Esophagus squamous epithelium (tissue), 5 donors: ENCODE results near the gene ADGRV1. TPM values are rescaled to one million over a fixed set of nuclear protein-coding genes. Genes with fewer than 3 reads are reported as not detected.
A peak's percentile ranks its signal among the peaks of the same experiment; 100 is the strongest.

Experiments used
- DNase-seq: peaks from one replicate; lab custom pipeline; 2025; lab: John Stamatoyannopoulos, UW
- H3K27ac ChIP-seq, 4 donors: fragments of 200-600 bp; sonication (generic); one replicate each; pipeline ENCODE4 v1.5.1; 2016 to 2019; ENCODE audit warnings: mild to moderate bottlenecking in 1 of 4
- H3K27me3 ChIP-seq, 4 donors: fragments of 200-600 bp; sonication (generic); 1 replicate in 3 of 4; 2 replicates in 1 of 4; pipeline versions ENCODE4 v1.5.1 to v1.6.0; 2017 to 2021; ENCODE audit warnings: antibody characterized with exemption in 1 of 4
- H3K36me3 ChIP-seq, 3 donors: fragments of 200-600 bp; sonication (generic); one replicate each; pipeline ENCODE4 v1.5.1; 2016 to 2019
- H3K4me1 ChIP-seq, 3 donors: fragments of 200-600 bp; sonication (generic); one replicate each; pipeline ENCODE4 v1.5.1; 2017 to 2019
- H3K4me3 ChIP-seq, 4 donors: fragments of 200-600 bp; sonication (generic); 1 replicate in 3 of 4; 2 replicates in 1 of 4; pipeline ENCODE4 v1.5.1; 2016 to 2019; ENCODE audit warnings: mild to moderate bottlenecking in 2 of 4, moderate library complexity in 1 of 4
- H3K9me3 ChIP-seq, 3 donors: fragments of 200-600 bp; sonication (generic); one replicate each; pipeline ENCODE4 v1.5.1; 2016 to 2019
- POLR2A ChIP-seq, 4 donors: fragments of 450-650 bp; IDR thresholded peaks; one replicate each; pipeline ENCODE4 v1.6.1; 2017; ENCODE audit warnings: antibody characterized with exemption in 4 of 4, mild to moderate bottlenecking in 4 of 4, moderate library complexity in 3 of 4
- WGBS, 2 donors: methylation state at CpG; one replicate each; pipeline ENCODE4 v1.1.5; 2018; 5-methylcytosine and 5-hydroxymethylcytosine counted together
- intact Hi-C: fragments of 100-400 bp; cut with DNase I; formaldehyde crosslinking; loops from one replicate; pipeline ENCODE4 v1.15.0; 2022
- total RNA-seq, 4 donors: library from RNA; depleted of rRNA; stranded (reverse); fragments of >200 nt; gene quantifications; one replicate each; pipeline ENCODE4 v1.1.0, GENCODE V29; 2016
- TF ChIP-seq, protein P1 (sequence below), 6 experiments: fragments of 450-650 bp in 4 of 6; fragments of 200-600 bp in 2 of 6; sonication (generic) in 2 of 6; IDR thresholded peaks; one replicate each; pipeline ENCODE4 v1.5.1; 2016 to 2019; ENCODE audit warnings: antibody characterized with exemption in 6 of 6, mild to moderate bottlenecking in 4 of 6, moderate library complexity in 4 of 6
- donor health status: DM: yes; HTN: yes; CAD: no.

Gene ADGRV1
- total RNA-seq, 4 donors from 2014 or later, result 1.9 to 14.1 (median 4.0) TPM

GRCh38 chr5:91077623-91078022 lies 519.0 kb downstream of the ADGRV1 start:
- intact Hi-C loops, result no loop called here
- no peaks in the 10 kb centered on the region for H3K27me3 ChIP-seq
- 51 to 73% methylated on average over 3 of the region's 3 CpGs for WGBS, 2 donors
- peaks cover 0 to 17% (median 7%) of the 10 kb centered on the region in 3 donors for H3K4me1 ChIP-seq
- no peaks in the 10 kb centered on the region for H3K9me3 ChIP-seq
- DNase-seq, result no peak
- no peak for TF ChIP-seq POLR2A (IDR thresholded peaks at IDR 0.05)
- TF ChIP-seq, protein P1, sequence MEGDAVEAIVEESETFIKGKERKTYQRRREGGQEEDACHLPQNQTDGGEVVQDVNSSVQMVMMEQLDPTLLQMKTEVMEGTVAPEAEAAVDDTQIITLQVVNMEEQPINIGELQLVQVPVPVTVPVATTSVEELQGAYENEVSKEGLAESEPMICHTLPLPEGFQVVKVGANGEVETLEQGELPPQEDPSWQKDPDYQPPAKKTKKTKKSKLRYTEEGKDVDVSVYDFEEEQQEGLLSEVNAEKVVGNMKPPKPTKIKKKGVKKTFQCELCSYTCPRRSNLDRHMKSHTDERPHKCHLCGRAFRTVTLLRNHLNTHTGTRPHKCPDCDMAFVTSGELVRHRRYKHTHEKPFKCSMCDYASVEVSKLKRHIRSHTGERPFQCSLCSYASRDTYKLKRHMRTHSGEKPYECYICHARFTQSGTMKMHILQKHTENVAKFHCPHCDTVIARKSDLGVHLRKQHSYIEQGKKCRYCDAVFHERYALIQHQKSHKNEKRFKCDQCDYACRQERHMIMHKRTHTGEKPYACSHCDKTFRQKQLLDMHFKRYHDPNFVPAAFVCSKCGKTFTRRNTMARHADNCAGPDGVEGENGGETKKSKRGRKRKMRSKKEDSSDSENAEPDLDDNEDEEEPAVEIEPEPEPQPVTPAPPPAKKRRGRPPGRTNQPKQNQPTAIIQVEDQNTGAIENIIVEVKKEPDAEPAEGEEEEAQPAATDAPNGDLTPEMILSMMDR (IDR thresholded peaks at IDR 0.05), result no peak
- H3K36me3 ChIP-seq, result no peaks in the 10 kb centered on the region
- no peak overlapping the region for H3K27ac ChIP-seq
- H3K4me3 ChIP-seq, result no peak overlapping the region

- DNase-seq, result no peak
- intact Hi-C loops, result no loop called here
- 19 to 27% methylated on average over 2 of the region's 2 CpGs for WGBS, 2 donors
- no peaks in the 10 kb centered on the region for H3K27me3 ChIP-seq
- H3K27ac ChIP-seq, result peak overlapping the region in 3 of 4 donors; percentile 21 to 56 (median 29)
- TF ChIP-seq, protein P1 (IDR thresholded peaks at IDR 0.05), result no peak
- TF ChIP-seq POLR2A (IDR thresholded peaks at IDR 0.05), result no peak
- no peaks in the 10 kb centered on the region for H3K36me3 ChIP-seq
- no peak overlapping the region for H3K4me3 ChIP-seq
- no peaks in the 10 kb centered on the region for H3K9me3 ChIP-seq
- peaks cover 0 to 17% (median 7%) of the 10 kb centered on the region in 3 donors for H3K4me1 ChIP-seq
Measured at GRCh38 chr5:91079037-91079436, 520.4 kb downstream of the ADGRV1 start.

DNA sequence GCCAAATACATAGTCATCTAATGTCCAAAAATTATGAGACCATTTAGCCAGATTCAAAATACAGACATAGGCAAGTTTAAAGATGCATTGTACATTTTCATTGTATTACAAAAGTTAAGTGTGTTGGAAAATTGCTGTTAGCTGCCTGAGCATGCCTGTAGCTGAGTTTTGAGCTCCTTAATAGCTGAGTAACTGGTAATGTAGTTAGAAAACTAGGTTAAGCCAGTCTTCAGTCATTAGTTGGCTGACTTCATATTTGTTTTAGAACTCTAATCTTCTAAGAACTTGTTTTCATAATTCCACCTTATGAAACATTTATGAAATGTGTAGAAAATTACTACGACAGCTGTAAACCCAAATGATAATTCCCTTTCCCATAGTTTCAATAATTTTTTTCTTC lies 531.2 kb downstream of the ADGRV1 start:
- TF ChIP-seq, protein P1 (IDR thresholded peaks at IDR 0.05), result no peak
- TF ChIP-seq POLR2A (IDR thresholded peaks at IDR 0.05), result no peak
- H3K9me3 ChIP-seq, result no peaks in the 10 kb centered on the region
- H3K27ac ChIP-seq, result no peak overlapping the region
- intact Hi-C loops, result no loop called here
- H3K27me3 ChIP-seq, result no peaks in the 10 kb centered on the region
- H3K36me3 ChIP-seq, result no peaks in the 10 kb centered on the region
- peaks cover 0 to 21% (median 0%) of the 10 kb centered on the region in 3 donors for H3K4me1 ChIP-seq
- no peak overlapping the region for H3K4me3 ChIP-seq
- 50 to 55% methylated on average over 1 of the region's 1 CpG for WGBS, 2 donors
- DNase-seq, result no peak

DNA sequence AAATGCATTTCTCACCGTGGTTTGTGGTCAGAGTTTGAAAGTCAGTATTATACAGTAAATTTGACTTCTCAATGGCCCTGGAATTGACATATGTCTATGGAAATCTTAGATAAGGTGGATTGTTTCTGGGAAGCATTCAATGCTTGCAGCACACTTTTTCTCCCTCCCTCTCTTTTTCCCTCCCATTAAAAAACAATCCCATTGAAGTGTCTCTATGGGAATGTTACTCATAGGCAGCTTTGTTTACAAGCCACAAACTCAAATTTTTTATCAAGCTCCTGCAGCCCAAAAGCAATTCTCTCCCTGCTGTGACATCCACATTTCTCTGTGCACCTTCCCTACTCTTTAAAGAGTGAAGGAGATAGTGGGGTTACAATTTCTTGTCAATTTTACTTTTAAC lies 532.4 kb downstream of the ADGRV1 start:
- intact Hi-C loops, result no loop called here
- TF ChIP-seq POLR2A (IDR thresholded peaks at IDR 0.05), result no peak
- TF ChIP-seq, protein P1 (IDR thresholded peaks at IDR 0.05), result no peak
- no peak overlapping the region for H3K27ac ChIP-seq
- no peaks in the 10 kb centered on the region for H3K36me3 ChIP-seq
- WGBS, 2 donors, result 85 to 95% methylated on average over 1 of the region's 1 CpG
- DNase-seq, result no peak
- no peaks in the 10 kb centered on the region for H3K9me3 ChIP-seq
- no peak overlapping the region for H3K4me3 ChIP-seq
- no peaks in the 10 kb centered on the region for H3K27me3 ChIP-seq
- peaks cover 0 to 21% (median 0%) of the 10 kb centered on the region in 3 donors for H3K4me1 ChIP-seq

- Histone ChIP-seq H3K27me3 (no peaks in the 10 kb centered on the region), H3K9me3 (no peaks in the 10 kb centered on the region), H3K4me3 (no peak overlapping the region), H3K4me1 (peaks cover 0 to 21% (median 0%) of the 10 kb centered on the region in 3 donors), H3K27ac (no peak overlapping the region), H3K36me3 (no peaks in the 10 kb centered on the region)
- 83 to 87% methylated on average over 4 of the region's 4 CpGs for WGBS, 2 donors
- intact Hi-C loops, result no loop called here
- no peak for DNase-seq
- TF ChIP-seq, protein P1 (IDR thresholded peaks at IDR 0.05), result no peak
- no peak for TF ChIP-seq POLR2A (IDR thresholded peaks at IDR 0.05)
Measured at GRCh38 chr5:91091471-91092234, 533.1 kb downstream of the ADGRV1 start.
